H9 (cell line): ENCODE results near the gene ZNF569. TPM values are rescaled to one million over a fixed set of nuclear protein-coding genes. Genes with fewer than 3 reads are reported as not detected.

Experiments
- DNase-seq: peaks from one replicate; pipeline ENCODE4 v3.0.0-alpha.2; 2017
- H2AFZ ChIP-seq: one replicate; pipeline ENCODE4 v1.6.1; 2013; ENCODE audit warnings: mild to moderate bottlenecking, low read length, control low read depth, moderate library complexity
- H2AK5ac ChIP-seq: 2 replicates; pipeline ENCODE4 v1.6.1; 2013; ENCODE audit warnings: low read length, control low read depth, mixed read lengths; ENCODE audit not compliant: insufficient read length
- H2BK120ac ChIP-seq: one replicate; pipeline ENCODE4 v1.6.1; 2013; ENCODE audit warnings: low read depth, mild to moderate bottlenecking, low read length, control low read depth, inconsistent platforms; ENCODE audit not compliant: poor library complexity, severe bottlenecking
- H2BK12ac ChIP-seq: 2 replicates; pipeline ENCODE4 v1.6.1; 2013; ENCODE audit warnings: low read length, control low read depth, mixed read lengths, low read depth; ENCODE audit not compliant: insufficient read length
- H2BK15ac ChIP-seq: 2 replicates; pipeline ENCODE4 v1.6.1; 2013; ENCODE audit warnings: low read depth, low read length, control low read depth
- H2BK20ac ChIP-seq: one replicate; pipeline ENCODE4 v1.6.1; 2013; ENCODE audit warnings: low read depth, mild to moderate bottlenecking, low read length, control low read depth, inconsistent platforms; ENCODE audit not compliant: poor library complexity, severe bottlenecking
- H2BK5ac ChIP-seq: 2 replicates; pipeline ENCODE4 v1.6.1; 2013; ENCODE audit warnings: low read length, control low read depth, mixed read lengths; ENCODE audit not compliant: insufficient read length
- H3K14ac ChIP-seq: 2 replicates; pipeline ENCODE4 v1.6.1; 2013; ENCODE audit warnings: low read length, control low read depth; ENCODE audit not compliant: insufficient read depth
- H3K18ac ChIP-seq: 2 replicates; pipeline ENCODE4 v1.6.1; 2013; ENCODE audit warnings: low read depth, mild to moderate bottlenecking, mixed read lengths, low read length, control low read depth; ENCODE audit not compliant: insufficient read length
- H3K23ac ChIP-seq: 2 replicates; pipeline ENCODE4 v1.6.1; 2013; ENCODE audit warnings: low read length, control low read depth, mixed read lengths, low read depth; ENCODE audit not compliant: insufficient read length
- H3K23me2 ChIP-seq: 2 replicates; pipeline ENCODE4 v1.6.1; 2013; ENCODE audit warnings: low read depth, mild to moderate bottlenecking, mixed read lengths, low read length, control low read depth; ENCODE audit not compliant: insufficient read length, poor library complexity, severe bottlenecking
- H3K27ac ChIP-seq: 2 replicates; pipeline ENCODE4 v1.5.1; 2013; ENCODE audit warnings: low read length, control low read depth, mixed read lengths, low read depth; ENCODE audit not compliant: insufficient read length
- H3K27me3 ChIP-seq: 2 replicates; pipeline ENCODE4 v1.6.1; 2013; ENCODE audit warnings: low read length, control low read depth, inconsistent platforms; ENCODE audit not compliant: insufficient read depth
- H3K4ac ChIP-seq: 2 replicates; pipeline ENCODE4 v1.6.1; 2013; ENCODE audit warnings: low read depth, mild to moderate bottlenecking, control low read depth, inconsistent platforms, low read length, moderate library complexity
- H3K4me1 ChIP-seq: 2 replicates; pipeline ENCODE4 v1.6.1; 2013; ENCODE audit warnings: low read length, control low read depth, inconsistent platforms; ENCODE audit not compliant: insufficient read depth
- H3K4me2 ChIP-seq: 2 replicates; pipeline ENCODE4 v1.6.1; 2013; ENCODE audit warnings: low read length, control low read depth, mixed read lengths; ENCODE audit not compliant: insufficient read length, insufficient read depth
- H3K56ac ChIP-seq: 2 replicates; pipeline ENCODE4 v1.6.1; 2013; ENCODE audit warnings: low read depth, mild to moderate bottlenecking, mixed read lengths, low read length, control low read depth; ENCODE audit not compliant: insufficient read length
- H3K79me1 ChIP-seq: 2 replicates; pipeline ENCODE4 v1.6.1; 2013; ENCODE audit warnings: low read depth, mild to moderate bottlenecking, moderate library complexity, low read length, control low read depth, inconsistent platforms; ENCODE audit not compliant: insufficient read depth, poor library complexity, severe bottlenecking
- H3K79me2 ChIP-seq: 2 replicates; pipeline ENCODE4 v1.6.1; 2013; ENCODE audit warnings: low read length, control low read depth, inconsistent platforms; ENCODE audit not compliant: insufficient read depth
- H3K9ac ChIP-seq: 2 replicates; pipeline ENCODE4 v1.6.1; 2013; ENCODE audit warnings: low read length, control low read depth, mixed read lengths; ENCODE audit not compliant: insufficient read length; ENCODE audit errors: extremely low read depth
- H3K9me3 ChIP-seq: one replicate; pipeline ENCODE4 v1.6.1; 2013; ENCODE audit warnings: low read depth, low read length, inconsistent platforms; ENCODE audit not compliant: control insufficient read depth
- H3T11ph ChIP-seq: one replicate; pipeline ENCODE4 v1.6.1; 2013; ENCODE audit warnings: mild to moderate bottlenecking, low read length, control low read depth, inconsistent platforms
- H4K20me1 ChIP-seq: one replicate; pipeline ENCODE4 v1.6.1; 2013; ENCODE audit not compliant: control insufficient read depth, insufficient read length, insufficient read depth
- H4K5ac ChIP-seq: 2 replicates; pipeline ENCODE4 v1.6.1; 2013; ENCODE audit warnings: low read depth, mild to moderate bottlenecking, mixed read lengths, low read length, control low read depth; ENCODE audit not compliant: insufficient read length
- H4K8ac ChIP-seq: replicated peaks from 2 replicates; pipeline ENCODE4 v1.6.1; 2013; ENCODE audit warnings: low read length, control low read depth, mixed read lengths, low read depth; ENCODE audit not compliant: insufficient read length
- H4K91ac ChIP-seq: 2 replicates; pipeline ENCODE4 v1.6.1; 2013; ENCODE audit warnings: low read depth, mild to moderate bottlenecking, moderate library complexity, mixed read lengths, low read length, control low read depth; ENCODE audit not compliant: insufficient read length
- H3K27ac Mint-ChIP-seq, 3 experiments: 2 replicates in 2 of 3; 3 replicates in 1 of 3; pipeline ENCODE4 v1.8.0; 2020 to 2021; ENCODE audit warnings: mixed read lengths in 3 of 3, mild to moderate bottlenecking in 1 of 3, moderate library complexity in 1 of 3
- H3K27me3 Mint-ChIP-seq: 2 replicates; pipeline ENCODE4 v1.8.0; 2021; ENCODE audit warnings: low read depth, mild to moderate bottlenecking, moderate library complexity, mixed read lengths
- H3K36me3 Mint-ChIP-seq, 3 experiments: 2 replicates in 2 of 3; 3 replicates in 1 of 3; pipeline ENCODE4 v1.8.0; 2020 to 2021; ENCODE audit warnings: low read depth in 3 of 3, mixed read lengths in 3 of 3; ENCODE audit not compliant: insufficient read depth in 1 of 3
- H3K4me1 Mint-ChIP-seq, 2 experiments: 2 replicates each; pipeline ENCODE4 v1.8.0; 2020; ENCODE audit warnings: mixed read lengths in 2 of 2
- H3K4me3 Mint-ChIP-seq, 2 experiments: 2 replicates in 1 of 2; 3 replicates in 1 of 2; pipeline ENCODE4 v1.8.0; 2020 to 2021; ENCODE audit warnings: mild to moderate bottlenecking in 2 of 2, mixed read lengths in 2 of 2, moderate library complexity in 1 of 2
- H3K9me3 Mint-ChIP-seq, 2 experiments: 2 replicates in 1 of 2; 3 replicates in 1 of 2; pipeline ENCODE4 v1.8.0; 2020; ENCODE audit warnings: mild to moderate bottlenecking in 2 of 2, mixed read lengths in 2 of 2, moderate library complexity in 1 of 2
- CTCF ChIP-seq: fragments of 200-600 bp; sonication (generic); conservative IDR thresholded peaks from 3 replicates; pipeline ENCODE4 v1.8.0; 2021; ENCODE audit warnings: antibody characterized with exemption, mild to moderate bottlenecking
- WGBS: extraction: QIAGEN DNeasy Blood & Tissue Kit; methylation state at CpG from one replicate; pipeline ENCODE4 v1.1.7; 2013; ENCODE audit warnings: missing lambda C conversion rate, low lambda C conversion rate, mixed read lengths; ENCODE audit not compliant: insufficient read length; ENCODE audit errors: extremely low coverage; 5-methylcytosine and 5-hydroxymethylcytosine counted together
- total RNA-seq: library from RNA; stranded (reverse); gene quantifications from 2 replicates; pipeline ENCODE4 v1.2.1, GENCODE V29; 2021

Gene ZNF569
- total RNA-seq, 1 experiment from 2014 or later, result 14.2 TPM

DNA sequence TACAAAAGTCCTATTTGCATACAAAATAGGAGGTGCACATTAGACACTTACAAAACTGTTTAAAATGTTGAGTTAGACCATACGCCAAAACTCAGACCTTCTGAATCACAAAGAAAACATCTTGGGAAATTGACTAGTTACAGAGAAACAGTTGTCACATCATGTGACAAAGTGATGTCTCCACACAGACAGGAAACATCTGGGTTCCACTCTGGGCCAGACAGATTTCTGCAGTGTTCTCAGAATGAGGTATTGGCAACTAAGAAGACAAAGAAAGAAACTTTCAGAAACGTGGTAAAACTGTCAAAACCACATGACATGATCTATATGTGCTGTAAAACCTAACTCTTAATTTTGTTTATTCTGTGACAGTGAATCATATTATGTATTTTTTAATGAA lies 46.2 kb upstream of the ZNF569 start:
- no peaks in the 10 kb centered on the region for H4K20me1 ChIP-seq
- H3K4me1 ChIP-seq, result no peaks in the 10 kb centered on the region
- no peak overlapping the region for H3K4ac ChIP-seq
- no peak overlapping the region for H3K27ac Mint-ChIP-seq
- no peak overlapping the region for H2BK12ac ChIP-seq
- no peaks in the 10 kb centered on the region for H3K79me2 ChIP-seq
- no peaks in the 10 kb centered on the region for H3K23me2 ChIP-seq
- H3K27ac ChIP-seq, result no peak overlapping the region
- H2AK5ac ChIP-seq, result no peak overlapping the region
- H3K9ac ChIP-seq, result no peak overlapping the region
- H3K27me3 Mint-ChIP-seq, result no peaks in the 10 kb centered on the region
- no peak overlapping the region for H4K8ac ChIP-seq
- DNase-seq, result no peak
- H2AFZ ChIP-seq, result no peak overlapping the region
- H2BK20ac ChIP-seq, result no peak overlapping the region
- H3K27me3 ChIP-seq, result no peaks in the 10 kb centered on the region
- no peak overlapping the region for H3K56ac ChIP-seq
- H2BK15ac ChIP-seq, result no peak overlapping the region
- no peaks in the 10 kb centered on the region for H3K4me1 Mint-ChIP-seq
- no peak overlapping the region for H3K23ac ChIP-seq
- WGBS, result no CpG with 5 or more reads among the region's 2 CpGs
- H3T11ph ChIP-seq, result no peak overlapping the region
- peaks cover 0 to 26% of the 10 kb centered on the region in 2 experiments; a peak in 3 of 5 replicates for H3K9me3 Mint-ChIP-seq
- H3K4me3 Mint-ChIP-seq, result no peak overlapping the region
- H3K36me3 Mint-ChIP-seq, result peaks cover 56 to 65% (median 62%) of the 10 kb centered on the region in 3 experiments
- H3K79me1 ChIP-seq, result no peaks in the 10 kb centered on the region
- no peak for TF ChIP-seq CTCF
- H3K14ac ChIP-seq, result no peak overlapping the region
- no peak overlapping the region for H3K18ac ChIP-seq
- no peak overlapping the region for H2BK5ac ChIP-seq
- no peak overlapping the region for H4K5ac ChIP-seq
- no peaks in the 10 kb centered on the region for H3K9me3 ChIP-seq
- H4K91ac ChIP-seq, result no peak overlapping the region
- H2BK120ac ChIP-seq, result no peak overlapping the region
- no peak overlapping the region for H3K4me2 ChIP-seq
